ENCODE measurements around the gene LAMB2.

GRCh38 chr3:49148159-49148558, 15.3 kb upstream of the LAMB2 start:
- TF ChIP-seq, protein P1, sequence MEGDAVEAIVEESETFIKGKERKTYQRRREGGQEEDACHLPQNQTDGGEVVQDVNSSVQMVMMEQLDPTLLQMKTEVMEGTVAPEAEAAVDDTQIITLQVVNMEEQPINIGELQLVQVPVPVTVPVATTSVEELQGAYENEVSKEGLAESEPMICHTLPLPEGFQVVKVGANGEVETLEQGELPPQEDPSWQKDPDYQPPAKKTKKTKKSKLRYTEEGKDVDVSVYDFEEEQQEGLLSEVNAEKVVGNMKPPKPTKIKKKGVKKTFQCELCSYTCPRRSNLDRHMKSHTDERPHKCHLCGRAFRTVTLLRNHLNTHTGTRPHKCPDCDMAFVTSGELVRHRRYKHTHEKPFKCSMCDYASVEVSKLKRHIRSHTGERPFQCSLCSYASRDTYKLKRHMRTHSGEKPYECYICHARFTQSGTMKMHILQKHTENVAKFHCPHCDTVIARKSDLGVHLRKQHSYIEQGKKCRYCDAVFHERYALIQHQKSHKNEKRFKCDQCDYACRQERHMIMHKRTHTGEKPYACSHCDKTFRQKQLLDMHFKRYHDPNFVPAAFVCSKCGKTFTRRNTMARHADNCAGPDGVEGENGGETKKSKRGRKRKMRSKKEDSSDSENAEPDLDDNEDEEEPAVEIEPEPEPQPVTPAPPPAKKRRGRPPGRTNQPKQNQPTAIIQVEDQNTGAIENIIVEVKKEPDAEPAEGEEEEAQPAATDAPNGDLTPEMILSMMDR (IDR thresholded peaks at IDR 0.05): no peak
- no peak for TF ChIP-seq EZH2 (IDR thresholded peaks at IDR 0.05; ENCODE audit: borderline replicate concordance, insufficient read depth, low read depth, low read length, poor library complexity, severe bottlenecking)

All from B cell (primary cell).